Osteoblast (primary cell): Measurements from ENCODE around the gene MRPL9. TPM values are rescaled to one million over a fixed set of nuclear protein-coding genes. Genes with fewer than 3 reads are reported as not detected.

Experiments used
- DNase-seq: peaks from one replicate; pipeline ENCODE4 v3.0.0; 2011; ENCODE audit warnings: low spot score, mixed read lengths; ENCODE audit not compliant: insufficient read length; ENCODE audit errors: missing footprints
- H2AFZ ChIP-seq: 2 replicates; pipeline ENCODE4 v1.6.0; 2011; ENCODE audit warnings: mild to moderate bottlenecking, low read length
- H3K27ac ChIP-seq: 2 replicates; pipeline ENCODE4 v1.5.1; 2011; ENCODE audit warnings: mild to moderate bottlenecking, low read depth, low read length, moderate library complexity
- H3K27me3 ChIP-seq: 2 replicates; pipeline ENCODE4 v1.6.0; 2012; ENCODE audit warnings: mild to moderate bottlenecking, control low read depth, inconsistent platforms, low read length, moderate library complexity; ENCODE audit not compliant: insufficient read depth
- H3K36me3 ChIP-seq: 2 replicates; pipeline ENCODE4 v1.5.1; 2011; ENCODE audit warnings: mild to moderate bottlenecking, low read length, control low read depth, moderate library complexity; ENCODE audit not compliant: insufficient read depth
- H3K4me1 ChIP-seq: 2 replicates; pipeline ENCODE4 v1.5.1; 2011; ENCODE audit warnings: mild to moderate bottlenecking, low read length, control low read depth, moderate library complexity; ENCODE audit not compliant: insufficient read depth
- H3K4me2 ChIP-seq: 2 replicates; pipeline ENCODE4 v1.6.0; 2011; ENCODE audit warnings: mild to moderate bottlenecking, low read length; ENCODE audit not compliant: insufficient read depth
- H3K4me3 ChIP-seq: fragments of 200-600 bp; sonication (generic); 3 replicates; pipeline ENCODE4 v1.5.1; 2012; ENCODE audit warnings: mild to moderate bottlenecking, low read length, inconsistent platforms; ENCODE audit not compliant: insufficient read depth
- H3K79me2 ChIP-seq: 2 replicates; pipeline ENCODE4 v1.6.0; 2012; ENCODE audit warnings: mild to moderate bottlenecking, low read length, control low read depth, inconsistent platforms; ENCODE audit not compliant: insufficient read depth
- H3K9me3 ChIP-seq: 2 replicates; pipeline ENCODE4 v1.5.1; 2011; ENCODE audit warnings: low read depth, low read length, control low read depth
- H4K20me1 ChIP-seq: 2 replicates; pipeline ENCODE4 v1.6.0; 2012; ENCODE audit warnings: mild to moderate bottlenecking, low read length, control low read depth; ENCODE audit not compliant: insufficient read depth
- total RNA-seq: library from RNA; depleted of rRNA; stranded (reverse); fragments of >200 nt; gene quantifications from 2 replicates; pipeline ENCODE4 v1.2.3, GENCODE V29; 2012
- TF ChIP-seq, protein P1 (sequence below): IDR thresholded peaks from 2 replicates; pipeline ENCODE4 v1.5.1; 2011; ENCODE audit warnings: mild to moderate bottlenecking, low read depth, low read length, moderate library complexity; ENCODE audit errors: extremely low read depth

Gene MRPL9
- total RNA-seq, 1 donor = 73.8 TPM

DNA sequence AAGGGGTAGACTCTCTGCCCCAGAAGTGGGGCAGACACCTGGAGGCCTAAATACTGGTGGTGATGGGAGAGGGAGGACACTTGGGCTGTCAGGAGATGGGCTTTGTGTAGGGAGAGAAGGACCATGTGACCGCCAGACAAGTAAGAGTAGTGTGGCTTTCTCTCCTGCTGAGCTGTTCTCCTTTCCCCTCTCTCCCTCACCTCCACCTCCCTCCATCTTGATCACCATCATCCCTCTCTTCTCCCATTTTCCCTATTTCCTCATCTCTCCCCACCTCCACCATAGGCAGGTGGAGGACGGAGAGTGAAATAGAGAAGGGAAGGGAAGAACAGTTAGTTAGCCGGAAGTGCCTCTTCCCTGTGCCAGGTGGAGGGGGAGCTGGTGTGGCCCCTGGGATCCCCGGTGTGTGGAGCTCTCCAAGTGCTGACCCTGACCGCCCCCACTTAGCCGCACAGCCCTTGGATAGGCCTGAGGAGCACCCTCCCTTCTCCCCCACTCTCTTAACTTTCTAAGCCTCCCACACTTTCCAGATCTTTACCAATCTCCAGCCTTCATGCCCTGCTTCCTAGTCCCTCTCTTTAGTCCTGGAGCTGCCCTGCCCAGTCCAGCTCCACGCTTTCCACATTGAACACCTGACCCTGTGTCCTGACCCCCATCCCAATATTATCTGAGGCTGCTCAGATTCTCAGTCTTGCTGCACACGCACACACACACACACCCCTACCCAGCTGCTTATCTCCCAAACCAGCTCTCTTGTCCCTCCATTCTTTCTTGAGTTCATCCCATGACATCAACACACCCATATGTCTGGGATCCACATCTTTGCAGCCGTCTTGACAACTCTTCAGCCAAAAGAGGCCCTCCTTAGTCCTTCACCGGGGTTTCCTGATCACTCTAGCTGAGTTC, 48.2 kb downstream of the MRPL9 start:
- Histone ChIP-seq H3K4me3 (no peak overlapping the region), H3K79me2 (no peaks in the 10 kb centered on the region), H3K9me3 (no peaks in the 10 kb centered on the region), H3K36me3 (no peaks in the 10 kb centered on the region), H3K27me3 (peaks cover 64% of the 10 kb centered on the region), H3K4me1 (no peaks in the 10 kb centered on the region), H3K4me2 (no peak overlapping the region), H4K20me1 (no peaks in the 10 kb centered on the region), H2AFZ (no peak overlapping the region), H3K27ac (no peak overlapping the region)
- DNase-seq = peak; percentile 76
- TF ChIP-seq, protein P1, sequence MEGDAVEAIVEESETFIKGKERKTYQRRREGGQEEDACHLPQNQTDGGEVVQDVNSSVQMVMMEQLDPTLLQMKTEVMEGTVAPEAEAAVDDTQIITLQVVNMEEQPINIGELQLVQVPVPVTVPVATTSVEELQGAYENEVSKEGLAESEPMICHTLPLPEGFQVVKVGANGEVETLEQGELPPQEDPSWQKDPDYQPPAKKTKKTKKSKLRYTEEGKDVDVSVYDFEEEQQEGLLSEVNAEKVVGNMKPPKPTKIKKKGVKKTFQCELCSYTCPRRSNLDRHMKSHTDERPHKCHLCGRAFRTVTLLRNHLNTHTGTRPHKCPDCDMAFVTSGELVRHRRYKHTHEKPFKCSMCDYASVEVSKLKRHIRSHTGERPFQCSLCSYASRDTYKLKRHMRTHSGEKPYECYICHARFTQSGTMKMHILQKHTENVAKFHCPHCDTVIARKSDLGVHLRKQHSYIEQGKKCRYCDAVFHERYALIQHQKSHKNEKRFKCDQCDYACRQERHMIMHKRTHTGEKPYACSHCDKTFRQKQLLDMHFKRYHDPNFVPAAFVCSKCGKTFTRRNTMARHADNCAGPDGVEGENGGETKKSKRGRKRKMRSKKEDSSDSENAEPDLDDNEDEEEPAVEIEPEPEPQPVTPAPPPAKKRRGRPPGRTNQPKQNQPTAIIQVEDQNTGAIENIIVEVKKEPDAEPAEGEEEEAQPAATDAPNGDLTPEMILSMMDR = no peak

DNA sequence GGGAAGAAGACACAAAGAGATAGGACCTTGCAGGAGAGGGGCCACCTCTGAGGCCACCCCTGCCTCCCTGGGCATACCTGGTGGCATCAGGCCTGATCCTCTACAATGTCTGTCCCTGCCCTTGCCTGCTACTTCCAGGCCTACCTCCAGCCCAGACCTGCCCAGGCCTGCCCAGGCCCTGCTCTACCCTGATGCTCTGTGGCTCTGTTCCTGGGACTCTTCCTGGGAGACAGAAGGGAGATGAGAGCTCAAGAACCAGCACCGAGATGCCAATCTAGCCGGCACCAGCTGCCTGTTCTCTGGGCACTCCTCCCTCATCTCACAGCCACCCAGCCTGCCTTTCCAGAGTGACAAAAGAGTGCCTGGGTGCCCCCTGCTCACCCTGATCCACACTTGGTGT, 49.4 kb downstream of the MRPL9 start:
- TF ChIP-seq, protein P1 = no peak
- Histone ChIP-seq H3K4me1 (no peaks in the 10 kb centered on the region), H3K4me3 (no peak overlapping the region), H4K20me1 (no peaks in the 10 kb centered on the region), H2AFZ (no peak overlapping the region), H3K79me2 (no peaks in the 10 kb centered on the region), H3K36me3 (no peaks in the 10 kb centered on the region), H3K27ac (no peak overlapping the region), H3K9me3 (no peaks in the 10 kb centered on the region), H3K4me2 (no peak overlapping the region), H3K27me3 (peaks cover 59% of the 10 kb centered on the region)
- DNase-seq = no peak

DNA sequence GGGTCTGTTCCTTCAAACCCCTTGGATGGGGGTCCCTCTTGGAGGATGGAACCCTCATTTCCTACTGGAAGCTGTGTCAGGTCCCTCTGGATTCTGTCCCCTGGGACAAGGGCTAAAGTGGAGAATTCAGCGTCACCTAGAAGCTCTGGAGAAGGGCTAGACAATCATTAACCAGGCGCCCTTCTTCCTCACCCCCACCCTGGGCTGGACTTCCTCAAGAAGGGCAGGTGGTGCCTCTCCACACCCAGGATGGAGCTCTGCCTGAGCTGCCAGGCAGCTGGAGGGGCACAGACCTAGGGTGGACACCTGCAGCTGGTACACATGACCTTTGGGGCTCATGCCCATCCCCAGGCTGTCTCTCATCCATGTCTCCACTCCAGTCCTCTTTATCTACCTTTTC, 50.3 kb downstream of the MRPL9 start:
- DNase-seq = no peak
- Histone ChIP-seq H3K4me3 (no peak overlapping the region), H3K79me2 (no peaks in the 10 kb centered on the region), H3K36me3 (no peaks in the 10 kb centered on the region), H3K9me3 (no peaks in the 10 kb centered on the region), H3K4me2 (no peak overlapping the region), H3K27ac (no peak overlapping the region), H3K27me3 (peaks cover 50% of the 10 kb centered on the region), H4K20me1 (no peaks in the 10 kb centered on the region), H3K4me1 (no peaks in the 10 kb centered on the region), H2AFZ (no peak overlapping the region)
- TF ChIP-seq, protein P1 = no peak

DNA sequence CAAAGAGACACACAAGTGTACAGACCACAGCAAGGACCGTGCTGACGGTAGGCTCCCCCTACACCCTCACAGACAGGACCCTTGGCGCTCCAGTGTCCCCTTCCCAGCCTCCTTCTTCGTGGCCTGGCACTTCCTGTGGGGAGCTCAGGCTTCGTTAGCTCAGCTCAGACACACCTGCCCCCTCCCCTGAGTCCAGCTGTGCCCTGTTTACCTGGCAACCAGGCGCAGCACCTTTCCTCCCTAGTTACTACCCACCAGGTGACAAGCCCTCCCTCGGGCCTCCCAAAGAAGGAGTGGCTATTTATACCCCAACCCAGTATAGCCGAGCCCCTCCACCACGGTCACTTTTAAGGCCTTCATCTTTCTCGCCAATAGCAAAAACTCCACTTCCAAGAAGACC, 51.3 kb downstream of the MRPL9 start:
- H3K36me3 ChIP-seq = no peaks in the 10 kb centered on the region
- no peaks in the 10 kb centered on the region for H3K4me1 ChIP-seq
- no peaks in the 10 kb centered on the region for H4K20me1 ChIP-seq
- no peak overlapping the region for H2AFZ ChIP-seq
- peak; percentile 67 for DNase-seq
- no peak overlapping the region for H3K27ac ChIP-seq
- H3K9me3 ChIP-seq = no peaks in the 10 kb centered on the region
- H3K4me3 ChIP-seq = no peak overlapping the region
- TF ChIP-seq, protein P1 = no peak
- no peak overlapping the region for H3K4me2 ChIP-seq
- H3K27me3 ChIP-seq = peaks cover 40% of the 10 kb centered on the region
- H3K79me2 ChIP-seq = no peaks in the 10 kb centered on the region
